ENCODE measurements around the gene GALNT1.
A peak's percentile ranks its signal among the peaks of the same experiment; 100 is the strongest.

Gene GALNT1

GRCh38 chr18:35697869-35698268 lies 116.3 kb downstream of the GALNT1 start:
- H3K36me3 Mint-ChIP-seq, result peaks cover 13% of the 10 kb centered on the region
- no peaks in the 10 kb centered on the region for H3K4me1 Mint-ChIP-seq
- no peak overlapping the region for H3K4me3 Mint-ChIP-seq
- no peak for ATAC-seq
- no peaks in the 10 kb centered on the region for H3K9me3 Mint-ChIP-seq
- no peak for DNase-seq (ENCODE audit: low spot score in 2 of 2)
- H3K27ac Mint-ChIP-seq, result no peak overlapping the region

GRCh38 chr18:35703043-35703688 lies 121.6 kb downstream of the GALNT1 start:
- H3K4me3 Mint-ChIP-seq, result no peak overlapping the region
- no peak overlapping the region for H3K27ac Mint-ChIP-seq
- no peak for ATAC-seq
- H3K9me3 Mint-ChIP-seq, result no peaks in the 10 kb centered on the region
- peaks cover 29% of the 10 kb centered on the region for H3K36me3 Mint-ChIP-seq
- H3K4me1 Mint-ChIP-seq, result no peaks in the 10 kb centered on the region
- no peak for DNase-seq (ENCODE audit: low spot score in 2 of 2)

- Mint-ChIP-seq H3K4me3 (no peak overlapping the region), H3K9me3 (no peaks in the 10 kb centered on the region), H3K4me1 (no peaks in the 10 kb centered on the region), H3K36me3 (peaks cover 49% of the 10 kb centered on the region), H3K27ac (no peak overlapping the region)
- ATAC-seq (no peak), DNase-seq (ENCODE audit: low spot score in 2 of 2) (no peak)
Observed at GRCh38 chr18:35705988-35706387, 124.4 kb downstream of the GALNT1 start.

- H3K4me1 Mint-ChIP-seq, result no peaks in the 10 kb centered on the region
- H3K27ac Mint-ChIP-seq, result no peak overlapping the region
- H3K4me3 Mint-ChIP-seq, result no peak overlapping the region
- no peaks in the 10 kb centered on the region for H3K9me3 Mint-ChIP-seq
- ATAC-seq, result no peak
- peaks cover 59% of the 10 kb centered on the region for H3K36me3 Mint-ChIP-seq
- DNase-seq (ENCODE audit: low spot score in 2 of 2), result no peak
Observed at GRCh38 chr18:35707247-35707646, 125.7 kb downstream of the GALNT1 start.

- no peak for DNase-seq (ENCODE audit: low spot score in 2 of 2)
- no peak for ATAC-seq
- Mint-ChIP-seq H3K4me1 (no peaks in the 10 kb centered on the region), H3K4me3 (no peak overlapping the region), H3K9me3 (no peaks in the 10 kb centered on the region), H3K36me3 (peaks cover 55% of the 10 kb centered on the region), H3K27ac (no peak overlapping the region)
Observed at GRCh38 chr18:35707674-35708073, 126.1 kb downstream of the GALNT1 start.

- H3K27ac Mint-ChIP-seq, result no peak overlapping the region
- H3K4me1 Mint-ChIP-seq, result no peaks in the 10 kb centered on the region
- H3K36me3 Mint-ChIP-seq, result peaks cover 37% of the 10 kb centered on the region
- no peak for ATAC-seq
- H3K9me3 Mint-ChIP-seq, result no peaks in the 10 kb centered on the region
- no peak overlapping the region for H3K4me3 Mint-ChIP-seq
- DNase-seq (ENCODE audit: low spot score in 2 of 2), result no peak
Observed at GRCh38 chr18:35710581-35710980, 129.0 kb downstream of the GALNT1 start.

- H3K4me3 Mint-ChIP-seq, result no peak overlapping the region
- peaks cover 37% of the 10 kb centered on the region for H3K36me3 Mint-ChIP-seq
- H3K4me1 Mint-ChIP-seq, result no peaks in the 10 kb centered on the region
- no peak for ATAC-seq
- no peak overlapping the region for H3K27ac Mint-ChIP-seq
- no peak for DNase-seq (ENCODE audit: low spot score in 2 of 2)
- H3K9me3 Mint-ChIP-seq, result no peaks in the 10 kb centered on the region
Observed at GRCh38 chr18:35711227-35711626, 129.7 kb downstream of the GALNT1 start.

- peaks cover 6% of the 10 kb centered on the region for H3K9me3 Mint-ChIP-seq
- no peak overlapping the region for H3K27ac Mint-ChIP-seq
- no peaks in the 10 kb centered on the region for H3K4me1 Mint-ChIP-seq
- ATAC-seq (no peak), DNase-seq (ENCODE audit: low spot score in 2 of 2) (no peak)
- no peak overlapping the region for H3K4me3 Mint-ChIP-seq
- H3K36me3 Mint-ChIP-seq, result peaks cover 35% of the 10 kb centered on the region
Observed at GRCh38 chr18:35713545-35713944, 132.0 kb downstream of the GALNT1 start.

- H3K4me3 Mint-ChIP-seq, result no peak overlapping the region
- H3K36me3 Mint-ChIP-seq, result peaks cover 26% of the 10 kb centered on the region
- no peaks in the 10 kb centered on the region for H3K4me1 Mint-ChIP-seq
- DNase-seq (ENCODE audit: low spot score in 2 of 2) (no peak), ATAC-seq (no peak)
- peaks cover 7% of the 10 kb centered on the region for H3K9me3 Mint-ChIP-seq
- no peak overlapping the region for H3K27ac Mint-ChIP-seq
Observed at GRCh38 chr18:35714539-35714938, 133.0 kb downstream of the GALNT1 start.

GRCh38 chr18:35715139-35715538 lies 133.6 kb downstream of the GALNT1 start:
- Mint-ChIP-seq H3K9me3 (peaks cover 7% of the 10 kb centered on the region), H3K36me3 (peaks cover 20% of the 10 kb centered on the region), H3K4me1 (no peaks in the 10 kb centered on the region), H3K27ac (no peak overlapping the region), H3K4me3 (no peak overlapping the region)
- DNase-seq (ENCODE audit: low spot score in 2 of 2) (no peak), ATAC-seq (no peak)

- Mint-ChIP-seq H3K27ac (no peak overlapping the region), H3K4me3 (no peak overlapping the region), H3K36me3 (peaks cover 8% of the 10 kb centered on the region), H3K9me3 (peaks cover 14% of the 10 kb centered on the region), H3K4me1 (no peaks in the 10 kb centered on the region)
- no peak for ATAC-seq
- no peak for DNase-seq (ENCODE audit: low spot score in 2 of 2)
Observed at GRCh38 chr18:35716169-35716831, 134.8 kb downstream of the GALNT1 start.

- no peak for DNase-seq (ENCODE audit: low spot score in 2 of 2)
- no peak overlapping the region for H3K27ac Mint-ChIP-seq
- no peaks in the 10 kb centered on the region for H3K36me3 Mint-ChIP-seq
- peaks cover 14% of the 10 kb centered on the region for H3K9me3 Mint-ChIP-seq
- no peaks in the 10 kb centered on the region for H3K4me1 Mint-ChIP-seq
- H3K4me3 Mint-ChIP-seq, result no peak overlapping the region
- ATAC-seq, result peak; percentile 31
Observed at GRCh38 chr18:35717182-35717581, 135.6 kb downstream of the GALNT1 start.

GRCh38 chr18:35721431-35722081 lies 140.0 kb downstream of the GALNT1 start:
- Mint-ChIP-seq H3K36me3 (no peaks in the 10 kb centered on the region), H3K9me3 (peaks cover 14% of the 10 kb centered on the region), H3K4me3 (no peak overlapping the region), H3K27ac (no peak overlapping the region), H3K4me1 (no peaks in the 10 kb centered on the region)
- peak; percentile 8 for ATAC-seq
- no peak for DNase-seq (ENCODE audit: low spot score in 2 of 2)

GRCh38 chr18:35728676-35729075 lies 147.1 kb downstream of the GALNT1 start:
- no peaks in the 10 kb centered on the region for H3K36me3 Mint-ChIP-seq
- no peak overlapping the region for H3K27ac Mint-ChIP-seq

GRCh38 chr18:35729991-35730668 lies 148.6 kb downstream of the GALNT1 start:
- Mint-ChIP-seq H3K27ac (no peak overlapping the region), H3K4me3 (no peak overlapping the region), H3K36me3 (no peaks in the 10 kb centered on the region), H3K9me3 (no peaks in the 10 kb centered on the region), H3K4me1 (peaks cover 12% of the 10 kb centered on the region)
- DNase-seq (ENCODE audit: low spot score in 2 of 2) (no peak), ATAC-seq (peak; percentile 46)

More at GRCh38 chr18:35728676-35729075, 147.1 kb downstream of the GALNT1 start:
- Mint-ChIP-seq H3K4me1 (peaks cover 12% of the 10 kb centered on the region), H3K4me3 (no peak overlapping the region), H3K9me3 (no peaks in the 10 kb centered on the region)
- no peak for DNase-seq (ENCODE audit: low spot score in 2 of 2)
- ATAC-seq, result no peak
